Left ventricle myocardium inferior (tissue), 1 donor: ENCODE results near the gene GDPD3. TPM values are rescaled to one million over a fixed set of nuclear protein-coding genes. Genes with fewer than 3 reads are reported as not detected.

ENCODE experiments used
- DNase-seq: peaks from one replicate; pipeline ENCODE4 v3.0.0-alpha.2; 2020
- H3K27ac ChIP-seq: fragments of 200-600 bp; replicated peaks from 2 replicates; pipeline ENCODE4 v1.8.0; 2021
- H3K27me3 ChIP-seq: fragments of 200-600 bp; 2 replicates; pipeline ENCODE4 v1.8.0; 2021; ENCODE audit warnings: low read depth
- H3K36me3 ChIP-seq: fragments of 200-600 bp; 2 replicates; pipeline ENCODE4 v1.8.0; 2021
- H3K4me1 ChIP-seq: fragments of 200-600 bp; 2 replicates; pipeline ENCODE4 v1.8.0; 2021
- H3K4me3 ChIP-seq: fragments of 200-600 bp; 2 replicates; pipeline ENCODE4 v1.8.0; 2021; ENCODE audit warnings: mild to moderate bottlenecking, moderate library complexity
- H3K9me3 ChIP-seq: fragments of 200-600 bp; replicated peaks from 2 replicates; pipeline ENCODE4 v1.8.0; 2021
- CTCF ChIP-seq: fragments of 200-600 bp; IDR thresholded peaks from 2 replicates; pipeline ENCODE4 v1.8.0; 2021; ENCODE audit warnings: antibody characterized with exemption, mild to moderate bottlenecking, borderline replicate concordance
- intact Hi-C: fragments of 100-400 bp; cut with micrococcal nuclease; formaldehyde crosslinking; loops from one replicate; pipeline ENCODE4 v1.11.0; 2022
- total RNA-seq: library from RNA; stranded (reverse); fragmentation: NEBNext Ultra II Directional; extraction: Animal tissue kit (Norgen Biotek cat#: 25700); gene quantifications from one replicate; pipeline ENCODE4 v1.2.1, GENCODE V29; 2021
- donor health status: DM: no; HTN: yes; CAD: no; lungs with severe emphysema.

The GDPD3 gene
- total RNA-seq, 1 donor from 2014 or later = 2.3 TPM

GRCh38 chr16:30092373-30093010 is 20.8 kb downstream of the GDPD3 start:
- TF ChIP-seq CTCF = peak; percentile 65

GRCh38 chr16:30091474-30092372 is 21.6 kb downstream of the GDPD3 start, which contains the start of gene TBX6:
TSS of gene TBX6 (minus strand) at chr16:30091924. CDS start at chr16:30091193, 731 bp downstream.
- peak; percentile 80 for TF ChIP-seq CTCF
- peaks cover 2% of the 10 kb centered on the region for H3K9me3 ChIP-seq
- peaks cover 53% of the 10 kb centered on the region for H3K4me1 ChIP-seq
- intact Hi-C loops = no loop called here
- H3K27ac ChIP-seq = peak within 1 kb of the TSS; percentile 92
- H3K36me3 ChIP-seq = peaks cover 17% of the 10 kb centered on the region
- H3K27me3 ChIP-seq = no peaks in the 10 kb centered on the region
- H3K4me3 ChIP-seq = peak within 1 kb of the TSS; percentile 68
- DNase-seq = peak; percentile 95

More at GRCh38 chr16:30092373-30093010, 20.8 kb downstream of the GDPD3 start:
- intact Hi-C loops = no loop called here
- H3K4me1 ChIP-seq = peaks cover 54% of the 10 kb centered on the region
- no peaks in the 10 kb centered on the region for H3K27me3 ChIP-seq
- peak overlapping the region; percentile 92 for H3K27ac ChIP-seq
- peaks cover 17% of the 10 kb centered on the region for H3K36me3 ChIP-seq
- H3K9me3 ChIP-seq = peaks cover 9% of the 10 kb centered on the region
- DNase-seq = peak; percentile 75
- peak overlapping the region; percentile 68 for H3K4me3 ChIP-seq

GRCh38 chr16:30090610-30091331 is 22.6 kb downstream of the GDPD3 start:
- H3K36me3 ChIP-seq = peaks cover 17% of the 10 kb centered on the region
- no peaks in the 10 kb centered on the region for H3K9me3 ChIP-seq
- peaks cover 54% of the 10 kb centered on the region for H3K4me1 ChIP-seq
- no peak for DNase-seq
- intact Hi-C loops = no loop called here
- peak overlapping the region; percentile 92 for H3K27ac ChIP-seq
- no peaks in the 10 kb centered on the region for H3K27me3 ChIP-seq
- no peak for TF ChIP-seq CTCF
- peak overlapping the region; percentile 68 for H3K4me3 ChIP-seq

GRCh38 chr16:30088832-30089624 is 24.3 kb downstream of the GDPD3 start:
- Histone ChIP-seq H3K36me3 (peaks cover 25% of the 10 kb centered on the region), H3K4me1 (peaks cover 51% of the 10 kb centered on the region), H3K27ac (no peak overlapping the region), H3K9me3 (no peaks in the 10 kb centered on the region), H3K27me3 (no peaks in the 10 kb centered on the region), H3K4me3 (no peak overlapping the region)
- TF ChIP-seq CTCF = no peak
- no peak for DNase-seq
- intact Hi-C loops = no loop called here
